Caco-2 (cell line): ENCODE results near the gene RASGRF2. TPM values are rescaled to one million over a fixed set of nuclear protein-coding genes. Genes with fewer than 3 reads are reported as not detected.

ENCODE experiments used
- BruUV-seq: library from RNA; stranded (reverse); fragments of 400-500 nt; replicated peaks from 2 replicates; lab custom pipeline; 2021; lab: Mats Ljungman, UMichigan
- CTCF ChIA-PET: fragments of 300-600 bp; sonication (Branson Sonifier 250); formaldehyde crosslinking; loops from one replicate; lab custom pipeline; 2022; ENCODE audit warnings: antibody characterized with exemption; lab: Charles Lee
- POLR2A ChIA-PET: fragments of 300-600 bp; sonication (Branson Sonifier 250); formaldehyde crosslinking; loops from one replicate; lab custom pipeline; 2022; ENCODE audit warnings: antibody characterized with exemption; lab: Charles Lee
- DNase-seq, 2 experiments: peaks; one replicate each; pipeline versions ENCODE4 v3.0.0 to v3.0.0-alpha.2; 2020 to 2022
- H3K27me3 ChIP-seq: replicated peaks from 2 replicates; pipeline ENCODE4 v1.6.0; 2011; ENCODE audit warnings: low read length; ENCODE audit not compliant: control insufficient read depth, insufficient read depth
- H3K36me3 ChIP-seq: 2 replicates; pipeline ENCODE4 v1.5.1; 2011; ENCODE audit warnings: low read length; ENCODE audit not compliant: control insufficient read depth, insufficient read depth
- H3K4me1 ChIP-seq: fragments of 250-450 bp; sonication (Bioruptor Pico); 2 replicates; pipeline ENCODE4 v1.5.1; 2020; ENCODE audit warnings: mild to moderate bottlenecking
- H3K4me3 ChIP-seq: 2 replicates; pipeline ENCODE4 v1.5.1; 2011; ENCODE audit warnings: low read depth, mild to moderate bottlenecking, control low read depth, low read length
- H3K9me3 ChIP-seq: fragments of 250-450 bp; sonication (Bioruptor Pico); 2 replicates; pipeline ENCODE4 v1.5.1; 2020; ENCODE audit warnings: mild to moderate bottlenecking, moderate library complexity
- H3K27ac Mint-ChIP-seq: one replicate; pipeline ENCODE4 v1.8.0; 2022; ENCODE audit warnings: mixed read lengths; ENCODE audit not compliant: unreplicated experiment
- H3K27me3 Mint-ChIP-seq: one replicate; pipeline ENCODE4 v1.8.0; 2022; ENCODE audit warnings: mixed read lengths; ENCODE audit not compliant: insufficient read depth, unreplicated experiment
- H3K36me3 Mint-ChIP-seq: one replicate; pipeline ENCODE4 v1.8.0; 2022; ENCODE audit warnings: mild to moderate bottlenecking, mixed read lengths; ENCODE audit not compliant: insufficient read depth, unreplicated experiment
- H3K4me1 Mint-ChIP-seq: one replicate; pipeline ENCODE4 v1.8.0; 2022; ENCODE audit warnings: low read depth, mixed read lengths; ENCODE audit not compliant: unreplicated experiment
- H3K4me3 Mint-ChIP-seq: one replicate; pipeline ENCODE4 v1.8.0; 2022; ENCODE audit warnings: mild to moderate bottlenecking, moderate library complexity, mixed read lengths; ENCODE audit not compliant: unreplicated experiment
- H3K9me3 Mint-ChIP-seq: one replicate; pipeline ENCODE4 v1.8.0; 2022; ENCODE audit warnings: mixed read lengths; ENCODE audit not compliant: unreplicated experiment
- intact Hi-C: fragments of 100-400 bp; cut with micrococcal nuclease; formaldehyde crosslinking; loops from one replicate; pipeline ENCODE4 v1.10.0; 2022; ENCODE audit not compliant: unreplicated experiment
- total RNA-seq: library from RNA; stranded (reverse); gene quantifications from 2 replicates; pipeline ENCODE4 v1.2.3, GENCODE V29; 2022
- TF ChIP-seq, protein P1 (sequence below), 2 experiments: fragments of 200-600 bp in 1 of 2; IDR thresholded peaks; 1 replicate in 1 of 2; 2 replicates in 1 of 2; pipeline versions ENCODE4 v1.5.1 to v1.8.0; 2011 to 2022; ENCODE audit warnings: antibody characterized with exemption in 1 of 2, control low read depth in 1 of 2, inconsistent platforms in 1 of 2, low read depth in 1 of 2, low read length in 1 of 2, mild to moderate bottlenecking in 1 of 2, moderate library complexity in 1 of 2; ENCODE audit not compliant: insufficient read depth in 1 of 2, severe bottlenecking in 1 of 2, unreplicated experiment in 1 of 2

The RASGRF2 gene
- total RNA-seq, 1 experiment from 2014 or later: 23.1 TPM

DNA sequence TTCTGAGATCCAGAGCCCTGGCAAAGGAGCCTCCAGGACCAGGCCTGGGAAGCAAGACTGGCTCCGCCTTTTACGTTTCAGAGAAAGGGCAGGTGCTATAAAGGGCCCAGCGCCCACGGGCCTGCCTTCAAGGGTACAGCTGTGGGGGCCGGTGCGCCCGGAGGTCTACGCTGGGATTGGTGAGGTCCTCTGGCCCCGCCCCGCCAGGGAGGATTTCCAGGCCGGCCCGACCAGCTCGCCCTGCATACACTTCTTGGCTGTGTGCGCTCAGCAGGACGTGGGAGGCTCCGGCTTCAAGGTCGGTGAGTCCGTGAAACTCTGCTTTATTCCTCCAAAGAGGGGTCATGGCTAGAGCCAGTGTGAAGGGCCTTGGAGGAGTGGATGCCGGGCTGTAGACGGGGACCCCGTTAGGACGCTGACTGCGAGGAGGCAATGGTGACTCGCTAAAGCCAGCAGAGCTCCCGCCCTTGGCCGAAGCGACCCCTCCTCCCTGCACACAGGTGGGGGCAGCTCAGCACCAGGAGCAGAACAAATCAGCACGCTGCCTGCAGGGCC is 273.0 kb downstream of the RASGRF2 start, which contains the start of gene CKMT2:
TSS of gene CKMT2 (plus strand) at position 243 of the 555 bp plus-strand sequence. CDS start 17,811 bp downstream, outside the sequence.
- no TSS peak for BruUV-seq
- Mint-ChIP-seq H3K27me3 (no peaks in the 10 kb centered on the region), H3K4me1 (no peaks in the 10 kb centered on the region), H3K36me3 (peaks cover 5% of the 10 kb centered on the region), H3K27ac (no peak within 1 kb of the TSS), H3K9me3 (no peaks in the 10 kb centered on the region), H3K4me3 (peak within 1 kb of the TSS; percentile 44)
- H3K36me3 ChIP-seq: no peaks in the 10 kb centered on the region
- CTCF ChIA-PET: no interaction called here
- no peak for DNase-seq
- no peaks in the 10 kb centered on the region for H3K9me3 ChIP-seq
- no peak within 1 kb of the TSS for H3K4me3 ChIP-seq
- TF ChIP-seq, protein P1, sequence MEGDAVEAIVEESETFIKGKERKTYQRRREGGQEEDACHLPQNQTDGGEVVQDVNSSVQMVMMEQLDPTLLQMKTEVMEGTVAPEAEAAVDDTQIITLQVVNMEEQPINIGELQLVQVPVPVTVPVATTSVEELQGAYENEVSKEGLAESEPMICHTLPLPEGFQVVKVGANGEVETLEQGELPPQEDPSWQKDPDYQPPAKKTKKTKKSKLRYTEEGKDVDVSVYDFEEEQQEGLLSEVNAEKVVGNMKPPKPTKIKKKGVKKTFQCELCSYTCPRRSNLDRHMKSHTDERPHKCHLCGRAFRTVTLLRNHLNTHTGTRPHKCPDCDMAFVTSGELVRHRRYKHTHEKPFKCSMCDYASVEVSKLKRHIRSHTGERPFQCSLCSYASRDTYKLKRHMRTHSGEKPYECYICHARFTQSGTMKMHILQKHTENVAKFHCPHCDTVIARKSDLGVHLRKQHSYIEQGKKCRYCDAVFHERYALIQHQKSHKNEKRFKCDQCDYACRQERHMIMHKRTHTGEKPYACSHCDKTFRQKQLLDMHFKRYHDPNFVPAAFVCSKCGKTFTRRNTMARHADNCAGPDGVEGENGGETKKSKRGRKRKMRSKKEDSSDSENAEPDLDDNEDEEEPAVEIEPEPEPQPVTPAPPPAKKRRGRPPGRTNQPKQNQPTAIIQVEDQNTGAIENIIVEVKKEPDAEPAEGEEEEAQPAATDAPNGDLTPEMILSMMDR (IDR thresholded peaks at IDR 0.05; ENCODE audit: insufficient read depth in 1 of 2, low read depth in 1 of 2, low read length in 1 of 2, severe bottlenecking in 1 of 2, unreplicated experiment in 1 of 2): no peak
- intact Hi-C loops: no loop called here
- POLR2A ChIA-PET: no interaction called here
- no peaks in the 10 kb centered on the region for H3K4me1 ChIP-seq
- no peaks in the 10 kb centered on the region for H3K27me3 ChIP-seq

- H3K4me3 Mint-ChIP-seq: no peak overlapping the region
- ChIA-PET CTCF (no interaction called here), POLR2A (no interaction called here)
- H3K4me3 ChIP-seq: no peak overlapping the region
- TF ChIP-seq, protein P1 (IDR thresholded peaks at IDR 0.05; ENCODE audit: insufficient read depth in 1 of 2, low read depth in 1 of 2, low read length in 1 of 2, severe bottlenecking in 1 of 2, unreplicated experiment in 1 of 2): no peak
- intact Hi-C loops: no loop called here
- H3K27ac Mint-ChIP-seq: no peak overlapping the region
- no peaks in the 10 kb centered on the region for H3K27me3 ChIP-seq
- DNase-seq: no peak
- no peaks in the 10 kb centered on the region for H3K36me3 ChIP-seq
- no peaks in the 10 kb centered on the region for H3K27me3 Mint-ChIP-seq
- BruUV-seq: no TSS peak
- H3K4me1 ChIP-seq: no peaks in the 10 kb centered on the region
- no peaks in the 10 kb centered on the region for H3K9me3 Mint-ChIP-seq
- peaks cover 11% of the 10 kb centered on the region for H3K36me3 Mint-ChIP-seq
- H3K4me1 Mint-ChIP-seq: no peaks in the 10 kb centered on the region
- H3K9me3 ChIP-seq: no peaks in the 10 kb centered on the region
Observed at GRCh38 chr5:81234299-81234698, 274.1 kb downstream of the RASGRF2 start.

GRCh38 chr5:81234801-81235200 is 274.6 kb downstream of the RASGRF2 start:
- POLR2A ChIA-PET: no interaction called here
- H3K4me1 Mint-ChIP-seq: no peaks in the 10 kb centered on the region
- no peaks in the 10 kb centered on the region for H3K27me3 ChIP-seq
- peaks cover 11% of the 10 kb centered on the region for H3K36me3 Mint-ChIP-seq
- H3K27ac Mint-ChIP-seq: no peak overlapping the region
- CTCF ChIA-PET: no interaction called here
- no peaks in the 10 kb centered on the region for H3K36me3 ChIP-seq
- no peaks in the 10 kb centered on the region for H3K4me1 ChIP-seq
- TF ChIP-seq, protein P1 (IDR thresholded peaks at IDR 0.05; ENCODE audit: insufficient read depth in 1 of 2, low read depth in 1 of 2, low read length in 1 of 2, severe bottlenecking in 1 of 2, unreplicated experiment in 1 of 2): no peak
- intact Hi-C loops: no loop called here
- no peak overlapping the region for H3K4me3 ChIP-seq
- no peaks in the 10 kb centered on the region for H3K27me3 Mint-ChIP-seq
- no peaks in the 10 kb centered on the region for H3K9me3 ChIP-seq
- BruUV-seq: no TSS peak
- H3K9me3 Mint-ChIP-seq: no peaks in the 10 kb centered on the region
- no peak for DNase-seq
- H3K4me3 Mint-ChIP-seq: no peak overlapping the region
